ENCODE data around the gene SEC31A.
"Not testable (repeated sequence)": the region's sequence is repeated elsewhere in the genome, so short reads cannot be mapped to it uniquely, and the experiment has no call there.

Gene SEC31A

DNA sequence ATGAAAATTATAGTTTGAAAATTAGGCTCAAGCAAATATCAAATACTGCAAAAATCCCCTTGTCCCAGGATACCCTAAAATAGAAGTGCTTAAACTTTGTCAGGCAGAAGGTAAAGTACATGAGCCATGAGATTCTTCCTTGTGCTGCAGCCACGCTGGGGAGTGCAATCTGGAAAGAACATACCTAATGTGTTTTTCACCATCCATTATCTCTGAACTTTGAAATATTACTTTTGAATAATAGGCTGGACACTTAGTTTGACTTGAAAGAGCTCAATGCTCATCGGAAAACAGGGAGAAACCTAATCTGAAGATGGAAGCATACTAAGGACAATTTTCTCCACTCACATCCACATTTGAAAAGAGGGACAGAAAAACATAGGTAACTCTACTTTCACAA lies 28.4 kb upstream of the SEC31A start:
- H3K36me3 ChIP-seq (ENCODE audit: control insufficient read depth, insufficient read depth, low read length), result peaks cover 1% of the 10 kb centered on the region; the same call in 1 of the 2 replicates
- no peak for TF ChIP-seq CTCF (IDR thresholded peaks at IDR 0.05; ENCODE audit: insufficient read depth, low read length, poor library complexity, severe bottlenecking)
- no peak overlapping the region for H3K4me3 ChIP-seq (replicated peaks; ENCODE audit: low read depth, low read length)
- no peaks in the 10 kb centered on the region for H3K27me3 ChIP-seq (replicated peaks; ENCODE audit: control insufficient read depth, insufficient read depth, low read length)
- DNase-seq (ENCODE audit: extremely low read depth, insufficient read length), result no peak

DNA sequence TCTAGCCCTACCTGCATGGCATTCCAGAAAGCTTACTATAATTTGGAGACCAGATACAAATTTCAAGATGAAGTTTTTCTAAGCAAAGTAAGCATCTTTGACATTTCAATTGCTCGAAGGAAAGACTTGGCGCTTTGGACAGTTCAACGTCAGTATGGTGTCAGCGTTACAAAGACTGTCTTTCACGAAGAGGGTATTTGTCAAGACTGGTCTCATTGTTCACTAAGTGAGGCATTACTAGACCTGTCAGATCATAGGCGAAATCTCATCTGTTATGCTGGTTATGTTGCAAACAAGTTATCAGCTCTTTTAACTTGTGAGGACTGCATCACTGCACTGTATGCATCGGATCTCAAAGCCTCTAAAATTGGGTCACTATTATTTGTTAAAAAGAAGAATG lies 27.1 kb upstream of the SEC31A start:
- no peak for DNase-seq (ENCODE audit: extremely low read depth, insufficient read length)

DNA sequence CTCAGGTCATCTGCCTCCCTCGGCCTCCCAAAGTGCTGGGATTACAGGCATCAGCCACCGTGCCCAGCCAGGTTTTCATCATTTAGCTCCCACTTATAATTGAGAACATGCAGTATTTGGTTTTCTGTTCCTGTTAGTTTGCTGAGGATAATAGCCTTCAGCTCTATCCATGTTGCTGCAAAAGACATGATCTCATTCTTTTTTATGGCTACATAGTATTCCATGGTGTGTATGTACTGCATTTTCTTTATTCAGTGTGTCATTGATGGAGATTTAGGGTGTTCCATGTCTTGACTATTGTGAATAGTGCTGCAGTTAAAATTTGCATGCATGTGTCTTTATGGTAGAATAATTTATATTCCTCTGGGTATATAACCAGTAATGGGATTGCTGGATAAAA lies 23.0 kb upstream of the SEC31A start:
- DNase-seq (ENCODE audit: extremely low read depth, insufficient read length); H3K36me3 ChIP-seq (ENCODE audit: control insufficient read depth, insufficient read depth, low read length); H3K27me3 ChIP-seq (replicated peaks; ENCODE audit: control insufficient read depth, insufficient read depth, low read length); H3K4me3 ChIP-seq (replicated peaks; ENCODE audit: low read depth, low read length): not testable (repeated sequence)

More for the DNA sequence above, 27.1 kb upstream of the SEC31A start:
- no peaks in the 10 kb centered on the region for H3K27me3 ChIP-seq (replicated peaks; ENCODE audit: control insufficient read depth, insufficient read depth, low read length)
- TF ChIP-seq CTCF (IDR thresholded peaks at IDR 0.05; ENCODE audit: insufficient read depth, low read length, poor library complexity, severe bottlenecking), result no peak
- H3K36me3 ChIP-seq (ENCODE audit: control insufficient read depth, insufficient read depth, low read length), result peaks cover 1% of the 10 kb centered on the region; the same call in 1 of the 2 replicates
- no peak overlapping the region for H3K4me3 ChIP-seq (replicated peaks; ENCODE audit: low read depth, low read length)

- Histone ChIP-seq H3K4me3 (replicated peaks; ENCODE audit: low read depth, low read length) (no peak overlapping the region), H3K27me3 (replicated peaks; ENCODE audit: control insufficient read depth, insufficient read depth, low read length) (no peaks in the 10 kb centered on the region), H3K36me3 (ENCODE audit: control insufficient read depth, insufficient read depth, low read length) (peaks cover 1% of the 10 kb centered on the region)
- TF ChIP-seq CTCF (IDR thresholded peaks at IDR 0.05; ENCODE audit: insufficient read depth, low read length, poor library complexity, severe bottlenecking), result no peak
- no peak for DNase-seq (ENCODE audit: extremely low read depth, insufficient read length)
Observed at GRCh38 chr4:82913305-82913704, 22.4 kb upstream of the SEC31A start.

GRCh38 chr4:82909326-82909725 lies 18.4 kb upstream of the SEC31A start:
- Histone ChIP-seq H3K27me3 (replicated peaks; ENCODE audit: control insufficient read depth, insufficient read depth, low read length) (no peaks in the 10 kb centered on the region), H3K36me3 (ENCODE audit: control insufficient read depth, insufficient read depth, low read length) (no peaks in the 10 kb centered on the region; the same call in 1 of the 2 replicates), H3K4me3 (replicated peaks; ENCODE audit: low read depth, low read length) (no peak overlapping the region)
- TF ChIP-seq CTCF (IDR thresholded peaks at IDR 0.05; ENCODE audit: insufficient read depth, low read length, poor library complexity, severe bottlenecking), result no peak
- DNase-seq (ENCODE audit: extremely low read depth, insufficient read length), result no peak

GRCh38 chr4:82906469-82906868 lies 15.5 kb upstream of the SEC31A start:
- no peak for TF ChIP-seq CTCF (IDR thresholded peaks at IDR 0.05; ENCODE audit: insufficient read depth, low read length, poor library complexity, severe bottlenecking)
- Histone ChIP-seq H3K27me3 (replicated peaks; ENCODE audit: control insufficient read depth, insufficient read depth, low read length) (no peaks in the 10 kb centered on the region), H3K36me3 (ENCODE audit: control insufficient read depth, insufficient read depth, low read length) (no peaks in the 10 kb centered on the region; the same call in 1 of the 2 replicates), H3K4me3 (replicated peaks; ENCODE audit: low read depth, low read length) (no peak overlapping the region; the same call in 1 of the 2 replicates)
- DNase-seq (ENCODE audit: extremely low read depth, insufficient read length), result peak; percentile 43

Data from GM06990 (cell line).